ENCODE measurements around the gene RP9.

Gene RP9

GRCh38 chr7:33093266-33093665 lies 15.9 kb downstream of the RP9 start:
- no peak for DNase-seq (ENCODE audit: low spot score)
- no peak for TF ChIP-seq CTCF (IDR thresholded peaks at IDR 0.05; ENCODE audit: extremely low read depth, insufficient read depth, missing control alignments)
- in situ Hi-C loops (cut with MboI; ENCODE audit: low pct_unique_long_range_greater_than_20kb, low sequenced_read_pairs, unreplicated experiment) = no loop called here

GRCh38 chr7:33091641-33092191 lies 17.5 kb downstream of the RP9 start:
- TF ChIP-seq CTCF (IDR thresholded peaks at IDR 0.05; ENCODE audit: extremely low read depth, insufficient read depth, missing control alignments) = peak; percentile 24
- in situ Hi-C loops (cut with MboI; ENCODE audit: low pct_unique_long_range_greater_than_20kb, low sequenced_read_pairs, unreplicated experiment) = no loop called here
- DNase-seq (ENCODE audit: low spot score) = no peak

- in situ Hi-C loops (cut with MboI; ENCODE audit: low pct_unique_long_range_greater_than_20kb, low sequenced_read_pairs, unreplicated experiment) = no loop called here
- DNase-seq (ENCODE audit: low spot score) = no peak
- no peak for TF ChIP-seq CTCF (IDR thresholded peaks at IDR 0.05; ENCODE audit: extremely low read depth, insufficient read depth, missing control alignments)
Observed at GRCh38 chr7:33091111-33091531, 18.1 kb downstream of the RP9 start.

GRCh38 chr7:33089142-33089541 lies 20.1 kb downstream of the RP9 start:
- no peak for DNase-seq (ENCODE audit: low spot score)
- no peak for TF ChIP-seq CTCF (IDR thresholded peaks at IDR 0.05; ENCODE audit: extremely low read depth, insufficient read depth, missing control alignments)
- in situ Hi-C loops (cut with MboI; ENCODE audit: low pct_unique_long_range_greater_than_20kb, low sequenced_read_pairs, unreplicated experiment) = no loop called here

GRCh38 chr7:33087858-33088257 lies 21.3 kb downstream of the RP9 start:
- in situ Hi-C loops (cut with MboI; ENCODE audit: low pct_unique_long_range_greater_than_20kb, low sequenced_read_pairs, unreplicated experiment) = no loop called here
- no peak for DNase-seq (ENCODE audit: low spot score)
- TF ChIP-seq CTCF (IDR thresholded peaks at IDR 0.05; ENCODE audit: extremely low read depth, insufficient read depth, missing control alignments) = no peak

- DNase-seq (ENCODE audit: low spot score) = no peak
- in situ Hi-C loops (cut with MboI; ENCODE audit: low pct_unique_long_range_greater_than_20kb, low sequenced_read_pairs, unreplicated experiment) = no loop called here
- no peak for TF ChIP-seq CTCF (IDR thresholded peaks at IDR 0.05; ENCODE audit: extremely low read depth, insufficient read depth, missing control alignments)
Observed at GRCh38 chr7:33087356-33087755, 21.8 kb downstream of the RP9 start.

All from GM13977 (cell line).